ENCODE data around the gene DPP7. TPM values are rescaled to one million over a fixed set of nuclear protein-coding genes. Genes with fewer than 3 reads are reported as not detected.

DPP7 gene
- total and polyA plus RNA-seq, 2 of the 4 experiments (the other 2 are of a cell fraction) = 14.9 to 76.4 TPM

DNA sequence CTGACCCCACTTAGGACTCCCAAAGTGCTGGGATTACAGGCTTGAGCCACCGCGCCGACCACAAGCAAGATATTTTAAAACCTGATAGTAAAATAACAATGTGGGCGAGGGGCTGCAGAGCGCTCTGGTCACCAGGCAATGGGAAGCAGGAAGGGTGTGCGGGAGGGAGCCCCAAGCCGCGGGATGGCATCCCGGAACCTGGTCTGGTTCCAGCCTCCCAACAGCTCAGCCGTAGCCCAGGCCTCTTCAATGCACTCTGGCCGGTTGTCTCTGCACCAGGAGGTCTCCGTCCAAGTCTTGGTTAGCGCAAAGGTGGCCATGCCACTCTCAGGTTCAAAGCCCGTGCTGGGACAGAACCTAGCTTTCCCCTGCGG lies 37.9 kb downstream of the DPP7 start:
- Histone ChIP-seq H2AK5ac (ENCODE audit: low read depth, low read length) (0 out of 2 replicates have a peak overlapping the region, but pooled peaks have one; percentile 3), H4K8ac (ENCODE audit: low read depth in 2 of 2, low read length in 2 of 2) (peak overlapping the region; percentile 41 to 97; a peak in 2 of 4 replicates), H3K4me3 (ENCODE audit: insufficient read depth, low read depth, low read length) (peak overlapping the region; percentile 45; the same call in 1 of the 2 replicates), H3K9me1 (ENCODE audit: insufficient read depth, low read length) (no peaks in the 10 kb centered on the region), H3K23ac (ENCODE audit: low read depth, low read length) (0 out of 2 replicates have a peak overlapping the region, but pooled peaks have one; percentile 42), H2BK20ac (ENCODE audit: low read depth, low read length) (no peak overlapping the region; the same call in 1 of the 2 replicates), H2AK9ac (replicated peaks; ENCODE audit: low read depth, low read length, poor library complexity) (peak overlapping the region; percentile 23), H2BK120ac (ENCODE audit: low read depth, low read length) (peak overlapping the region; percentile 68; the same call in 1 of the 2 replicates), H2AFZ (replicated peaks; ENCODE audit: low read length, poor library complexity) (peak overlapping the region; percentile 95), H3K27me3 (ENCODE audit: control insufficient read depth, insufficient read depth, low read length) (no peaks in the 10 kb centered on the region), H3K4me1 (ENCODE audit: control insufficient read depth, insufficient read depth, low read length) (no peaks in the 10 kb centered on the region), H4K20me1 (ENCODE audit: insufficient read depth, low read length) (peaks cover 10% of the 10 kb centered on the region), H3K4me2 (ENCODE audit: low read depth, low read length) (peak overlapping the region; percentile 55), H3K27ac (ENCODE audit: insufficient read depth, low read length) (peak overlapping the region; percentile 36; the same call in 1 of the 2 replicates), H2BK15ac (ENCODE audit: low read depth, low read length) (no peak overlapping the region), H3K9ac (ENCODE audit: low read depth, low read length) (peak overlapping the region; percentile 67), H3K18ac (ENCODE audit: low read depth, low read length) (no peak overlapping the region), H2BK5ac (ENCODE audit: low read depth, low read length, poor library complexity, severe bottlenecking) (no peak overlapping the region), H3K4ac (ENCODE audit: low read depth, low read length) (peak overlapping the region; percentile 88), H3K9me3 (ENCODE audit: control insufficient read depth, insufficient read depth, low read length) (no peaks in the 10 kb centered on the region), H3K56ac (ENCODE audit: extremely low read depth, insufficient read depth, low read length) (no peak overlapping the region), H3K14ac (replicated peaks; ENCODE audit: low read depth, low read length) (peak overlapping the region; percentile 63), H4K5ac (ENCODE audit: low read depth, low read length) (peak overlapping the region; percentile 52), H3K36me3 (ENCODE audit: control insufficient read depth, insufficient read depth, low read length) (peaks cover 20% of the 10 kb centered on the region; the same call in 1 of the 2 replicates), H3K79me1 (ENCODE audit: low read depth in 1 of 2, low read length in 2 of 2) (peaks cover 8 to 28% of the 10 kb centered on the region in 2 experiments), H4K91ac (ENCODE audit: insufficient read depth, low read depth, low read length) (peak overlapping the region; percentile 38; the same call in 1 of the 2 replicates)
- ChIA-PET POLR2A (ENCODE audit: unreplicated experiment) (interaction anchor here (0.5 to 0.6 kb wide), 2 partner anchors 10 to 56 kb away, joined by 4 to 8 read pairs; no protein-coding TSS in a partner anchor), CTCF (interaction anchor here (1.2 to 1.5 kb wide), 2 partner anchors 13 to 30 kb away, joined by 5 to 7 read pairs; no protein-coding TSS in a partner anchor)
- intact Hi-C loops (cut with micrococcal nuclease) (no loop called here), dilution Hi-C loops (cut with HindIII; ENCODE audit: low sequenced_read_pairs, unreplicated experiment) (no loop called here), in situ Hi-C loops (cut with MboI; ENCODE audit: low sequenced_read_pairs) (no loop called here)
- ATAC-seq (ENCODE audit: low read depth) (no peak), DNase-seq (no peak)
- TF ChIP-seq MAFK (IDR thresholded peaks at IDR 0.05; ENCODE audit: low read depth, low read length) (no peak), CEBPB (IDR thresholded peaks at IDR 0.05; ENCODE audit: low read depth, low read length) (no peak), FOS (IDR thresholded peaks at IDR 0.05; ENCODE audit: low read depth, low read length) (no peak), RCOR1 (IDR thresholded peaks at IDR 0.05; ENCODE audit: insufficient replicate concordance, low read length) (no peak), BHLHE40 (IDR thresholded peaks at IDR 0.05; ENCODE audit: low read depth, low read length) (no peak), POLR2A (IDR thresholded peaks at IDR 0.05; ENCODE audit: low read depth, low read length) (no peak), MAZ (IDR thresholded peaks at IDR 0.05; ENCODE audit: borderline replicate concordance, low read depth, low read length) (no peak), CHD1 (IDR thresholded peaks at IDR 0.05; ENCODE audit: low read depth, low read length) (no peak)
- TF ChIP-seq, protein P1, sequence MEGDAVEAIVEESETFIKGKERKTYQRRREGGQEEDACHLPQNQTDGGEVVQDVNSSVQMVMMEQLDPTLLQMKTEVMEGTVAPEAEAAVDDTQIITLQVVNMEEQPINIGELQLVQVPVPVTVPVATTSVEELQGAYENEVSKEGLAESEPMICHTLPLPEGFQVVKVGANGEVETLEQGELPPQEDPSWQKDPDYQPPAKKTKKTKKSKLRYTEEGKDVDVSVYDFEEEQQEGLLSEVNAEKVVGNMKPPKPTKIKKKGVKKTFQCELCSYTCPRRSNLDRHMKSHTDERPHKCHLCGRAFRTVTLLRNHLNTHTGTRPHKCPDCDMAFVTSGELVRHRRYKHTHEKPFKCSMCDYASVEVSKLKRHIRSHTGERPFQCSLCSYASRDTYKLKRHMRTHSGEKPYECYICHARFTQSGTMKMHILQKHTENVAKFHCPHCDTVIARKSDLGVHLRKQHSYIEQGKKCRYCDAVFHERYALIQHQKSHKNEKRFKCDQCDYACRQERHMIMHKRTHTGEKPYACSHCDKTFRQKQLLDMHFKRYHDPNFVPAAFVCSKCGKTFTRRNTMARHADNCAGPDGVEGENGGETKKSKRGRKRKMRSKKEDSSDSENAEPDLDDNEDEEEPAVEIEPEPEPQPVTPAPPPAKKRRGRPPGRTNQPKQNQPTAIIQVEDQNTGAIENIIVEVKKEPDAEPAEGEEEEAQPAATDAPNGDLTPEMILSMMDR (conservative IDR thresholded peaks at IDR 0.05; ENCODE audit: low read depth, low read length) = no peak
- TF ChIP-seq, protein P2, sequence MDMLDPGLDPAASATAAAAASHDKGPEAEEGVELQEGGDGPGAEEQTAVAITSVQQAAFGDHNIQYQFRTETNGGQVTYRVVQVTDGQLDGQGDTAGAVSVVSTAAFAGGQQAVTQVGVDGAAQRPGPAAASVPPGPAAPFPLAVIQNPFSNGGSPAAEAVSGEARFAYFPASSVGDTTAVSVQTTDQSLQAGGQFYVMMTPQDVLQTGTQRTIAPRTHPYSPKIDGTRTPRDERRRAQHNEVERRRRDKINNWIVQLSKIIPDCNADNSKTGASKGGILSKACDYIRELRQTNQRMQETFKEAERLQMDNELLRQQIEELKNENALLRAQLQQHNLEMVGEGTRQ (IDR thresholded peaks at IDR 0.05; ENCODE audit: low read depth, low read length) = no peak
- no TSS peak for BruUV-seq (replicated peaks)
- WGBS, 2 experiments (ENCODE audit: extremely low coverage in 2 of 2, insufficient read length in 1 of 2) = 54% methylated on average over 11 of the region's 15 CpGs; no CpG with 5 or more reads in 1 of the 2 experiments

All from IMR-90 (cell line).